Measurements from ENCODE around the gene BHMT2.

Gene BHMT2

DNA sequence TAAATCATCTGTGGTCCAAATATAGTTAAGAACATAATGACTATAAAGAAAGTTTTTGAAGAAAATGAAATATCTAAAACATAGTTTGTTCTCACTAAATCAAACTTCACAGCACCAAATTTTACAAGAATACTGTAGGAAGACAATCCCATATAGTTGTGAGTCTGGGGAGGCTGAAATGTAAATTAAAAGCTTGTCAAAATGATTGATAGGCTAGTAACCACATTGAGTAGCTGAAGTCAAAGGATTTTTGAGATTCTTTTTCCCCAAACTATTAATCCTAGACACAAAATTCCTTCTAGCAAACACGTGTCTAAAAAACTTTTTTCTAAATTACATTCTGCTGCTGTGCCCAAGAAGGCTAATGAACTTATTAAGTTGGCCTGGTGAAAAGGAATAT, 55.0 kb downstream of the BHMT2 start:
- no peak for DNase-seq

DNA sequence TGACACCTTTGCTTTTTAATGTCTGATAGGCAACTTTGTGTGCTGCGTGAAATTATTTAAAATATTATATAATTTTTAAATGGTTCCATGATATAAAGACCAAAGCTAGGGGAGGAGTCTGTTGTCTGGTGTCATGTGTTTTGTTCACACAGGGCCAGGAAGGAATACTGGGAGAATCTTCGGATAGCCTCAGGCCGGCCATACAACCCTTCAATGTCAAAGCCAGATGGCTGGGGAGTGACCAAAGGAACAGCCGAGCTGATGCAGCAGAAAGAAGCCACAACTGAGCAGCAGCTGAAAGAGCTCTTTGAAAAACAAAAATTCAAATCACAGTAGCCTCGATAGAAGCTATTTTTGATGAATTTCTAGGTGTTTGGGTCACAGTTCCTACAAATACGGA, 61.2 kb downstream of the BHMT2 start:
- DNase-seq = no peak

DNA sequence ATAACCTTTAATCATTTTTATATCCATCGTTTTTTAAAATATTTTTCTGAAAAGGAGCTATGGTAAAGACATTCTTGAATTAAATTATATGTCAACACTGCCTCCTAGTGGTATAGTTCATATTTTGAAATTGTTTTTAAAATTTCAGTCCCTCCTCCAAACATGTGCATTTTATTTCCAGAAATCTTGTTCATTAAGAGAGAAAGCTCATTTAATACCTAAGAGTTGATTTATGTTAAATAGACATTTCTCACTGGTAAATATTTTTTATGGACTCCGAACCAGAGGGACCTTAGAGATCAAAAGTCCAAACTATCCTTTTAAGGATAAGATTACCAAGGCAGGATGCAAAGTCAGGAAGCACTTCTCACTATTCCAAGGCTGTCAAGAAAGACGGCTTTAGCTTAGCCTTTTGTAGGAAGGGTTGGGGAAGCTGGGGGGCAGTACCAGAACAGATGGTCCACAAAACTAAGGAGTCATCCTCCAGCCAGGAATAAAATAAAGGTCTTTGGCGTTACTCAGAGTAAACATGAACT, 63.6 kb downstream of the BHMT2 start:
- no peak for DNase-seq

DNA sequence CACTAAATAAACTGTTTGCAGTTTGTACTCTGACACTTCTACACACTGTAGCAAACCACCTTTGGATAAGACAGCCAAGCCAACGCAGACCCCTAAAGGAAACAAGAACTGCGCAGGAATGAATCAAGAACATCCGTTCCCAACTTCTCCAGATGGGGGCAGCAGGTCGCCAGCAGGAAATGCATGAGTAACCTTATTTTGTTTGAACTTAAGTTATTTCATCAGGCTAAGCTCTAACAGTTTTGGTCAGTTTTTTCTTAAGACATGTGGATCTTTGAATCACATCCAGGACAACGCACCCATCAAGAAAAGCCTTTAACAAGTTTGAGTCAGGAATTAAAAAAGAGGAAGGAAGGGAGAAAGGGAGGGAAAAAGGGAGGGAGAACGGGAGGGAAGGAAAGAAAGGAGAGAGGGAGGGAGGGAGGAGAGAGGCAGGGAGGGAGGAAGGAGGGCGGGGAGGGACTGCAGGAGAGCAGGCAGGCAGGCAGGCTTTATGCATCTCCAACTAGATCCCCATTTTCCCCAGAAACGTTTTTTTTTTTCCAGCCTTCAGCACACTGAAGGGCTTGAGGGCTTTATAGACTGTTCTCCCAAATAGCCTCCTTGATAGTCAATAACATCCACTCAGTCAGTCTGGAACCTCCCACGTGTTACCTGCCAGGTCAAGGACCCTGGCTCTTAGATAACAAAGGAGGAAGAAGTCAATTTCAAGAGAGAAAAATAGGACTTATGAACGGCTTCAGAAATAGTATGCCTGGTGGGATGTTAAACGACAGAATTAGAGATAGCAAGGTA, 64.3 kb downstream of the BHMT2 start:
- DNase-seq = peak; percentile 84

DNA sequence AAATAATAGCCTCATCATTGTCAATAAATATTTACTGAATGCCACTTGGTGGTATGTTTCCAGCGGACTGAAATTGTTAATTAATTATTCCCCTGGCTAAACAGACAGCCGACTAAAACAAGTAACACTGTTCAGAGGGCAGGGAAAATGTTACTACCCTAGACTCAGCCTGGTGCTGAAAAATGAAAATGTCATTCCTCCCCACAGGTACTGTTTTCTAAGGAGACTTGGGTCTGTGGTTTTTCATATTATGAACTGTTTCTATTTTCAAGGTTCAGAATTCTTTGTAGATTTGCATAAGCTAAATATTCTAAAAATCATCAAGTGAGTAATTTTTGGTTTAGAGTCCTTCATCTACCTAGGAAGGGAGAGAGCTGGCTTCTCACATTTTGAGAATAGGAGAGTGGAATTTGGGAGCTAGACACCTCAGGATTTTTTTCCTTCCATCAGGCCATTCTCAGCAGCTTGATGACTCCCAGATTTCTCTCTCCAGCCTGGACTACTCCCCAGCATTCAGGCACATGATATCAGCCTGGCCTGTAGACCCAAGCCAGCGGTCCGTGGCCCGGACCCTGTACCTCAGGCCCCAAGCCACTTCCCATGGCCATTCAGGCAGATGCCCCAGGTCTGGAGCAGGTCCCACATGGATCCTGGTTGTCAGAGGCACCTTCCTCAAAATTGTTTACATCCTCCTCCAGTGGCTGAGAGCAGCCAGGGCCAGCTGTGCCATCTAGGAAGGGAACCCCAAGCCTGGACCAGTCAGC, 66.4 kb downstream of the BHMT2 start:
- DNase-seq = no peak

DNA sequence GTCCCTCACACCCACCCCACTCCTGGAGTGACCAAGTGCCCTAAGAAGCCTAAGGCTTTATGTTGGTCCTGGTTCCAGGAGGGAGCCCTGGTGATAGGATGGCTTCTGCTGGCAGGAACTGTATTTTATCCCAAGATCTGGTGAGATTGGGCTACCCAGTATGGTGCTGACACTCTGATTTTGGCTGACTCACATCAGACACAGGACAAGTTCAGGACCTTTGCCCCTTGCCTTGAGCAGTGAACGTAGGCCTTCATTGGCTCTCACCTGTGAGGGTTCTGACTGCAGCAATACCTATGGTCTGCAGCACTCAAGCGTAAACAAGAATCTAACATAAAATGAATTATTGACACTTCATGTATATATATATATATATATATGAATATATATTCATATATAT, 67.1 kb downstream of the BHMT2 start:
- DNase-seq = no peak

Measured in activated effector memory CD4-positive, alpha-beta T cell treated with anti-CD3 and anti-CD28 coated beads, Interleukin-2, amount 50 U/mL, for 16 hours (primary cell).